Subcutaneous adipose tissue (tissue), 4 donors: ENCODE results near the gene SEC22A. TPM values are rescaled to one million over a fixed set of nuclear protein-coding genes. Genes with fewer than 3 reads are reported as not detected.

Experiments used
- total RNA-seq, 4 donors: library from RNA; depleted of rRNA; stranded (reverse); fragments of >200 nt; gene quantifications; one replicate each; pipeline ENCODE4 v1.1.0, GENCODE V29; 2016
- TF ChIP-seq, protein P1 (sequence below): fragments of 450-650 bp; IDR thresholded peaks from one replicate; pipeline ENCODE4 v1.5.1; 2016; ENCODE audit warnings: low read depth, mild to moderate bottlenecking, control low read depth, antibody characterized with exemption, moderate library complexity

The SEC22A gene
- total RNA-seq, 4 donors from 2014 or later = 11.3 to 28.7 (median 22.0) TPM

DNA sequence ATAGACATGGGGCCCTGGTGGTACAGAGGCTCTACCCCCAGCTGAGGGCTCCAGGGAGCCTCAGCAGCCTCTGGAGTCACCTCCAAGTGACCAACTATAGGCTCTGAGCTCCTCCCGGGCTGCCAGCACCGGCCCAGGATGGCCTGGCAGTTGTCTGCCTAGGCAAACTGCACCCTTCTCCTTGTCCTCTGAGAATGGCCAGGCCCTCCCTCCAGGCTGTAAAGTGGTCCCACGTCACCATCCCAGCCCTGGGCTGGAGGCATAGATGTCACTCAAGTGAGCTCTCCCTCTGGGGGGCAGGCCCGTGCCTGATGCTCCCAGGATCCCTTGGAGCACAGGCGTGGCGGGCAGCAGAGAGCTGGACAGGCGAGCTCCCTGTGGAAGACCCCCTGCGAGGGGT is 120.1 kb downstream of the SEC22A start:
- TF ChIP-seq, protein P1, sequence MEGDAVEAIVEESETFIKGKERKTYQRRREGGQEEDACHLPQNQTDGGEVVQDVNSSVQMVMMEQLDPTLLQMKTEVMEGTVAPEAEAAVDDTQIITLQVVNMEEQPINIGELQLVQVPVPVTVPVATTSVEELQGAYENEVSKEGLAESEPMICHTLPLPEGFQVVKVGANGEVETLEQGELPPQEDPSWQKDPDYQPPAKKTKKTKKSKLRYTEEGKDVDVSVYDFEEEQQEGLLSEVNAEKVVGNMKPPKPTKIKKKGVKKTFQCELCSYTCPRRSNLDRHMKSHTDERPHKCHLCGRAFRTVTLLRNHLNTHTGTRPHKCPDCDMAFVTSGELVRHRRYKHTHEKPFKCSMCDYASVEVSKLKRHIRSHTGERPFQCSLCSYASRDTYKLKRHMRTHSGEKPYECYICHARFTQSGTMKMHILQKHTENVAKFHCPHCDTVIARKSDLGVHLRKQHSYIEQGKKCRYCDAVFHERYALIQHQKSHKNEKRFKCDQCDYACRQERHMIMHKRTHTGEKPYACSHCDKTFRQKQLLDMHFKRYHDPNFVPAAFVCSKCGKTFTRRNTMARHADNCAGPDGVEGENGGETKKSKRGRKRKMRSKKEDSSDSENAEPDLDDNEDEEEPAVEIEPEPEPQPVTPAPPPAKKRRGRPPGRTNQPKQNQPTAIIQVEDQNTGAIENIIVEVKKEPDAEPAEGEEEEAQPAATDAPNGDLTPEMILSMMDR = no peak

DNA sequence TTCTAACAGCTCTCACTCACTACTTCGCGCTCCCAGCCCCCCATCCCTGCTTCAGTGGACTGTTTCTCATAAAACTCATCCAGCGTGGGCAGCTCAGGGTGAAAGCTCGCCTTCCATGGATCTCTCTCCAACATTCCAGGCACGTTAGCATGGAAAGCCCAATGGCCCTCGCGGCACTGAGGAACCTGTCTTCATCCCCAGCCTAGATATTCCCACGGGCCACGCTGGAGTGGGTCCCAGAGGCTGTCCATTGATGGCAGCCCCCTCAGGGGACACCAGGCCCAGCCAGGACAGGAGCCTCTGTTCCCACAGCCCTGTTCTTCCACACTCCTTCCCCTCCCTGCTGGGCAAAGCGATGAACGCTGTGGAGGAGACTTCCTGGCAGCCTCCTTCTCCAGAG is 121.1 kb downstream of the SEC22A start:
- TF ChIP-seq, protein P1 = no peak

Other genes starting within 250 kb of the SEC22A start
- gene SEMA5B, start 174.2 kb upstream of the SEC22A start, total RNA-seq = under 1 TPM in 2 of 4 donors, not detected in 2; 0.51 to 0.88 TPM
- 10 to 100 TPM in 3 of 4 donors, 1 to 10 TPM in 1; 5.9 to 20.3 (median 11.3) TPM for gene PDIA5, start 134.9 kb upstream of the SEC22A start, total RNA-seq
- gene ADCY5, start 247.1 kb downstream of the SEC22A start, total RNA-seq = 10 to 100 TPM; 16.1 to 52.2 (median 38.0) TPM